GM18508 (cell line): ENCODE data around the gene TRANK1.

Experiments used
- ATAC-seq: cut with Tn5 transposase; IDR thresholded peaks from one replicate; pipeline ENCODE4 v1.9.1; 2021; ENCODE audit warnings: moderate number of reproducible peaks; ENCODE audit not compliant: insufficient read depth, unreplicated experiment

TRANK1 gene

GRCh38 chr3:36862076-36862755 is 82.6 kb downstream of the TRANK1 start:
- ATAC-seq = no peak

- ATAC-seq = no peak
Observed at GRCh38 chr3:36859494-36859893, 85.4 kb downstream of the TRANK1 start.

GRCh38 chr3:36852071-36852470 is 92.8 kb downstream of the TRANK1 start:
- ATAC-seq = no peak

- no peak for ATAC-seq
Observed at GRCh38 chr3:36850743-36851142, 94.1 kb downstream of the TRANK1 start.

- no peak for ATAC-seq
Observed at GRCh38 chr3:36846406-36846805, 98.4 kb downstream of the TRANK1 start.

GRCh38 chr3:36843065-36844051 is 101.5 kb downstream of the TRANK1 start:
- peak; percentile 79 for ATAC-seq

GRCh38 chr3:36842275-36842674 is 102.6 kb downstream of the TRANK1 start:
- no peak for ATAC-seq

GRCh38 chr3:36840453-36840921 is 104.4 kb downstream of the TRANK1 start:
- ATAC-seq = no peak

- no peak for ATAC-seq
Observed at GRCh38 chr3:36837089-36837488, 107.8 kb downstream of the TRANK1 start.

GRCh38 chr3:36833160-36833814 is 111.6 kb downstream of the TRANK1 start:
- ATAC-seq = no peak

- no peak for ATAC-seq
Observed at GRCh38 chr3:36832406-36832805, 112.4 kb downstream of the TRANK1 start.

GRCh38 chr3:36827133-36827532 is 117.7 kb downstream of the TRANK1 start:
- no peak for ATAC-seq

- no peak for ATAC-seq
Observed at GRCh38 chr3:36826240-36826639, 118.6 kb downstream of the TRANK1 start.

GRCh38 chr3:36824443-36824842 is 120.4 kb downstream of the TRANK1 start:
- ATAC-seq = no peak

GRCh38 chr3:36823806-36824205 is 121.0 kb downstream of the TRANK1 start:
- ATAC-seq = no peak

- no peak for ATAC-seq
Observed at GRCh38 chr3:36820083-36820482, 124.8 kb downstream of the TRANK1 start.

- no peak for ATAC-seq
Observed at GRCh38 chr3:36817806-36818533, 126.9 kb downstream of the TRANK1 start.

- no peak for ATAC-seq
Observed at GRCh38 chr3:36815375-36815774, 129.5 kb downstream of the TRANK1 start.

GRCh38 chr3:36814776-36815175 is 130.1 kb downstream of the TRANK1 start:
- no peak for ATAC-seq

GRCh38 chr3:36814066-36814717 is 130.7 kb downstream of the TRANK1 start:
- ATAC-seq = no peak
